KOPT-K1 (cell line): Measurements from ENCODE around the gene GCFC2.
"Not testable (repeated sequence)": the region's sequence is repeated elsewhere in the genome, so short reads cannot be mapped to it uniquely, and the experiment has no call there.

Source experiments
- H3K27ac ChIP-seq: fragments of 200-600 bp; sonication (generic); 2 replicates; pipeline ENCODE4 v1.5.1; 2016; ENCODE audit warnings: antibody characterized with exemption, mild to moderate bottlenecking, low read depth, low read length; ENCODE audit not compliant: poor library complexity, severe bottlenecking
- H3K36me3 ChIP-seq: fragments of 200-600 bp; sonication (generic); 2 replicates; pipeline ENCODE4 v1.5.1; 2017; ENCODE audit warnings: antibody characterized with exemption, mild to moderate bottlenecking, low read length, moderate library complexity; ENCODE audit not compliant: insufficient read depth
- H3K9me3 ChIP-seq: fragments of 200-600 bp; sonication (generic); 2 replicates; pipeline ENCODE4 v1.5.1; 2017; ENCODE audit warnings: antibody characterized with exemption, low read length, mild to moderate bottlenecking; ENCODE audit not compliant: insufficient read depth, poor library complexity, severe bottlenecking

The GCFC2 gene

DNA sequence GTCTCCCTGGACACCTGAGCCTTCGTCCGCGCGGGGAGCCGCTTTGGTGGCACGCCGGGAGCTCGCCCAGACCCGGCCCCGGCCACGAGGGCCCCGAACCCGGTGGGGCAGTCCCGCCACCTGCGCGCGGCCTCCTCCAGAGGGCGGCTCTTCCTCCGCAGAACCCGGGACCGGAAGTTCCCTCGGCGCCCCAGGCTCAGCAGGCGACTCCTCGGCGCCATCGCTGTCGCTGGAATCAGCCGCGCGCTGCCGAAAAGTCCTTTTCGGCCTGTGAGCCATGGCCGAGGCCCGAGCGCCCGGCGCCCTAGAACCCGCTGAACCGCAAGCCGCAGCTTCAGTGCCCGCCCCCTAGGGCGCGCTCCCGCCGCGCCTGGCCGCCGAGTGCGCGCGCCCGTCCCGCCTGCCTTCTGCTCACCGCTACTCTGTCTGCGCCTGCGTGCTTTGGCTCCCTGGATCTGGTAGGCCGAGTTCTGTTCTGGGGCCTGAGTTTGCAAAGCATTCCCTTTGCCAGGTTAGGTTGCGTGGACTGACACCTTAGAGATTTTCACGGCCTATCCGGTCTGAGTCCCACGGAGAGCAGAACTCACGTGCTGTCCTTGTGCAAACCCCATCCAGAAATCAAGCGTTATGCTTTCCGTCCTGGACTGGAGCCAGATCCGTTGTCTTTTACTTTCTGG lies at the start of gene GCFC2:
Gene GCFC2, minus strand, starts transcription at position 339 of the 677 bp plus-strand sequence. Its CDS starts 60 bp downstream, at position 279.
- Histone ChIP-seq H3K36me3 (peaks cover 14% of the 10 kb centered on the region), H3K27ac (peak within 1 kb of the TSS; percentile 90), H3K9me3 (no peaks in the 10 kb centered on the region)

DNA sequence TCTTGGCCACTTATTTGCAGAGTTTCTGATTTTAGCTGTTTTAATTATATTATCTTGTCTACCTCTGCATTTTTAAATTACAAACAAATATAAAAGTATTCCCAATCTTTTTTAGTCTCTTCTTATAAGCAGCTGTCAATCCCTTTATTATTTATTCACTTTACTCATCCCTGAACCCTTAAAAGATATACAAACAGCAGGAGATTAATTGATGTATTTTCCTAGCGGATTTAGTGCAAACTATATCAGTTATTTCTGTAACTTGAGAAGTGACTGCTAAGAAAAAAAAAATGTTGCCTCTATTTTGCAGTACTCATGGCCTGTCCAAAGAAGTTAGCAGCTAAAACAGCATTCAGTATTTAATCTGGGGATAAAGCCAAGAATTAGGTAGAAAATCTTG lies 42.1 kb upstream of the GCFC2 start:
- Histone ChIP-seq H3K27ac (no peak overlapping the region), H3K9me3 (no peaks in the 10 kb centered on the region), H3K36me3 (no peaks in the 10 kb centered on the region)

DNA sequence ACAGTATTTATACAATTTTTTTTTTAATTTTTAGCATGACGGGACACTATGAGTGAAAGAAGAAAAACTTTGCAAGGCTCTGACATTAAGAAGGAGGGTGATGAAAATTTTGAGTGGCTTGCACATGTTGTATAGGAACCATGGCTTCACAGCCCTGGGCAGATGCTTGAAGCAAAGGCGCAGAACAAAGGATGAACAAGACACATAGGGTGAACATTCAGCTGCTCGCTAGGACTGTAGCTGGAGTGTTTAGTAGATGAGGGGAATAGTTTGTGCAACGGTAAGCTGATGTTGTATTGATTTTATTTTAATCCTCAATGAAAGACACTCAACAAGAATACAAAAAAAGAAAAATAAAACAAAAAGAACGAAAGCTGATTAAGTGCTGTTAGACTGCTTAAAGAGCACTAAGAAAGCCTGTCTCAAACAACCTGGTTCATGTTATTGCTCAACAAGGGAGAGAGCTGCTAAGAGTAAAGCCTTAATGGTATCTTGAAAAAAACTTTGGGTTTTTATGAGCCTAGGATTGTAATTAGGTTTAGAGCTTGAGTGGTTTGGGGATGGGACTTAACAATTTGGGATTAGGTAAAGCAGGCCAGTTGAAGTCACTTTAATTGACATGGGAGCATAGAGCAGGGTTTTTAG lies 41.2 kb upstream of the GCFC2 start:
- no peak overlapping the region for H3K27ac ChIP-seq
- H3K36me3 ChIP-seq, result no peaks in the 10 kb centered on the region
- H3K9me3 ChIP-seq, result no peaks in the 10 kb centered on the region

DNA sequence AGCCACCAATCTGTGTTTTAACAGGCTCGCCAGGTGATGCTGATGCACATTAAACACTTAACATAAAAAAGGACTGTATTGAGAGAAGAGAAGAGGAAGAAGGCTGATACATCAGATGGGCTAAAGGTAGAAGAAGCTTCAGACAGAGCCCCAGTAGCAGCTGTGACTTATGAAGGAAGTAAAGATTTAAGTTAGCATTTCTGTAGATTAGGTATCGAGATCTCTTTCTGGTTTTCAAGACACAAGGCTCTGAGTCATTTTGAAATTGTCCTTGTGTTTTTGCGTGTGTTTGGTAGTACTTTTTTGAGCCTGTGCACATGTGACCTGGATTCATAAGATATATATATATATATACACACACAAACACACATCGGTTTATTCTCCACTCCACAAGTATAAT lies 40.6 kb upstream of the GCFC2 start:
- H3K27ac ChIP-seq, result no peak overlapping the region

DNA sequence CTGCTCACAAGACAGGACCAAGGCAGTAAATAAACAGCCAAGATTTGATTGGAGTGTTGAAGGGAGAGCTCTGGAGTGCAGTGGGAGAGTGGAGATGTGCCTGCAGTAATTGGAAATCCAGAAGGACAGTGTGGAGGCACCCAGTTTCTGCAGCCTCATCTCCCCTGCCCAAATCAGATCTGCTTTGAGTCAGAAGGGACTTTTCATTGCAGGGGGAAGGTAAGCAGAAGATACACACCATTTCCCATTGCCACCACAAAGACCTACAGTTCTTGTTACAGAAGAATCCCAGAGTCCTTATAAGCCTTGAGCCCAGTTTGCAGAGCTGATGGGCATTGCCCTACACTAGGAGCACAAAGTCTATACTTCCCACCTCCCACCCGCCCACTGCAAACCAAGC lies 27.2 kb upstream of the GCFC2 start:
- no peaks in the 10 kb centered on the region for H3K36me3 ChIP-seq
- H3K9me3 ChIP-seq, result peaks cover under 1% of the 10 kb centered on the region
- no peak overlapping the region for H3K27ac ChIP-seq

More for the DNA sequence above, 40.6 kb upstream of the GCFC2 start:
- Histone ChIP-seq H3K9me3 (no peaks in the 10 kb centered on the region), H3K36me3 (no peaks in the 10 kb centered on the region)

DNA sequence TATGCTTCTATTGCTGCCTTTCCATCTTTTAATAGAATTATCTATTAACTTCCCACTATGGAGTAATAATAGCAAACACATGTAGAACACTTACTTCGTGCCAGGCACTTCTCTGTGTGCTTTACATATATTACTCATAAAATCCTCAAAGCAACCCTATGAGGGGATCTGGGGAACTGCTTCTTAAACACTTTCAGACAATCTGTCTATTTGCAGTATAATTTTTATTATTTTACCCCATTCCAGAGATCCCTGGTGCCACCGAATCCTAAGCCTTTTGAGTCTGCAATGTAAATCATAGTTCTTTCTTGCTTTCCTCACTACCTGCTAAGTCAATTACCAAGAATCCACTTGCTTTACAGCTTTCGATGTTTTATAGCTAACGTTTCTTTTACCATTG lies 25.6 kb upstream of the GCFC2 start:
- no peaks in the 10 kb centered on the region for H3K36me3 ChIP-seq
- no peak overlapping the region for H3K27ac ChIP-seq
- no peaks in the 10 kb centered on the region for H3K9me3 ChIP-seq

GRCh38 chr2:75729861-75730260 lies 19.1 kb upstream of the GCFC2 start:
- Histone ChIP-seq H3K27ac (no peak overlapping the region), H3K9me3 (no peaks in the 10 kb centered on the region)

DNA sequence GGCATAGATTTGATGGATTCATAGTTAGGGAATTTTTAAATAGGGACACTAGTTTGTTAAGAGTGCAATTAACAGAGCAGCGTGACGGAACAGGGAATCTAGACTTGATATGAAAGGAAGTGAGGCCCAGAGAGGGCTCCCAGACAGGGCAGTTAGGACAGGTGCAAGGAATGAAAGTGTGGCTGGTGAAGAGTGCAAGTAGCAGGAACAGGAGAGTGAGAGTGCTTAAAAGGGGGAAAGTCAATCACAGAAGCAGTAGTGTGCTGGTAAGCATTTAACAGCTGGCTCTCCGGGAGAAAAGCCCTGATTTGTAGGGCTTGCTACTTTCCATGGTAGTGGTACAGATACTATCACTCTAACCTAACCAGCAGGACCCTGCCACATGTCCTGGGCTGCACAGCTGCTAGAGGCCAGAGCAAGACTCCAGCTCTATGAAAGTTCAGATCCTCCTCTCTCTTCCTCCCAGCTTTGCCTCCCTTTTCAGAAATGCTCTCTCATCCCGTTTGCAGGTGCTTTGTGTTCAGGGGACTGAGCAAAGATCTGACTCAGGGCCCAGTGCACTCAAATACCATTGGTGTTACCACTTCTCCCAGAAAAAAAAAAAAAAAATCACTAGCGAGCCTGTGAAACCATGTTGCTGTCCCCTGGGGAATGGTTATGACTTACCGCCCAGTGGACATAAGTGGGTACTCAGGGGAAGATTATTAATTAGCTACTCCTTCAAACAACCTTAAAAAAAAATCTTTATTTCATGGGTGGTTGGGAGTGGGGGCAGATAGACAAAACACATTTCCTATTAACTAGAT lies 18.1 kb upstream of the GCFC2 start:
- no peaks in the 10 kb centered on the region for H3K9me3 ChIP-seq
- H3K36me3 ChIP-seq, result no peaks in the 10 kb centered on the region
- no peak overlapping the region for H3K27ac ChIP-seq

More at GRCh38 chr2:75729861-75730260, 19.1 kb upstream of the GCFC2 start:
- H3K36me3 ChIP-seq, result no peaks in the 10 kb centered on the region

DNA sequence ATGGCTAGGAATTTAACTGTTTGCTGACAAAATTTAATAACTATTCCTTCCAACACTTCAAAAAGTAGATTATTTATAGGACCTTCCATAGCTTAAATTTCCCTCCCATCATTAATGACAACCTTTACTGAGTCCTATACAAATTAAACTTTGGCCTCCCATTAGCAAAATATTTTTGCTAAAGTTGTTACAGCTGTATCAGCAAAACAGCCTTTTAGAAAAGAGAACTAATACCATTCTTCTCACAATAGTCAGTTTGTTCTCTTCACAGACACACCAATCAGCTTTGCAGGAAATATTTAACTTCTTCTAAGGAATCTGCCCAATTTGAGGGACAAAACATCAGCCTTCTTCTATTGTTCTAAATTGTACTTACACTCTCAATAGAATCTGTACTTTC lies 12.0 kb upstream of the GCFC2 start:
- H3K36me3 ChIP-seq, result no peaks in the 10 kb centered on the region
- no peak overlapping the region for H3K27ac ChIP-seq
- H3K9me3 ChIP-seq, result no peaks in the 10 kb centered on the region

GRCh38 chr2:75720525-75720924 lies 9.8 kb upstream of the GCFC2 start:
- Histone ChIP-seq H3K36me3 (no peaks in the 10 kb centered on the region), H3K9me3 (no peaks in the 10 kb centered on the region)

DNA sequence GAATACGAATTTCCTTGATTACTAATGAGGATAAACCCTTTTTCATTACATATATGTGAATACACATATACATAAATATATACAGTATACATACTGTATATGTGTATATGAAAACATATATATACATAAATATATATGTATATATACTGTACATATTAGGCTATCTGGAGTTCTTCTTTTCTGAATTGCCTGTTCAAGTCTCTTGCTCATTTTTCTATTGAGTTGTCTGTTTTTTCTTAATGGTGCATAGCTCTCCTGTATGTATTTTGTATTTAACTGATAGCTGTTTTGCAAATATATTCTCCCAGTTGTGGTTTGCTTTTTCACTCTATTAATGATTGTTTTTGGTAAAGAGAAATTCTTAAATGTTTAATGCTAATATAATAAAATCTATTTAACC lies 8.9 kb upstream of the GCFC2 start:
- Histone ChIP-seq H3K27ac (no peak overlapping the region), H3K9me3 (no peaks in the 10 kb centered on the region), H3K36me3 (no peaks in the 10 kb centered on the region)

More at GRCh38 chr2:75720525-75720924, 9.8 kb upstream of the GCFC2 start:
- H3K27ac ChIP-seq, result no peak overlapping the region

DNA sequence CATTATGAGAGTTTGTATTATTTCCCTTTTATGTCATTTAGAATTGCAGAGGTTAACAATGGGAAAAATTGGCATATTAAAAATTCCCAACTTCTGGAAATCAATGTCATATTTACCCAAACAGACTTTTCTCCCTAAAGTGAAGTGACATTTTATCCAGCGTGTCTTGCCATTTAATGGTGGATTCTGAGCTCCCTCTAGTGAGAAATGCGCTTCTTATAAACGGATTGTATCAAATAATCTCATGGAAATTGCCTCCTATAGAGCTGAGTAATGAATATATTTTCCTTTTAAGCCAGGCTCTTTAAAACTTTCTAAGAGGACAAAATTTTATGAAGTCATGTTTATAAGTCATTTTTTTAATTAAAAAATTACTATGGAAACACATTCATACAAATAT lies 5.7 kb upstream of the GCFC2 start:
- Histone ChIP-seq H3K9me3 (no peaks in the 10 kb centered on the region), H3K27ac (no peak overlapping the region), H3K36me3 (no peaks in the 10 kb centered on the region)

DNA sequence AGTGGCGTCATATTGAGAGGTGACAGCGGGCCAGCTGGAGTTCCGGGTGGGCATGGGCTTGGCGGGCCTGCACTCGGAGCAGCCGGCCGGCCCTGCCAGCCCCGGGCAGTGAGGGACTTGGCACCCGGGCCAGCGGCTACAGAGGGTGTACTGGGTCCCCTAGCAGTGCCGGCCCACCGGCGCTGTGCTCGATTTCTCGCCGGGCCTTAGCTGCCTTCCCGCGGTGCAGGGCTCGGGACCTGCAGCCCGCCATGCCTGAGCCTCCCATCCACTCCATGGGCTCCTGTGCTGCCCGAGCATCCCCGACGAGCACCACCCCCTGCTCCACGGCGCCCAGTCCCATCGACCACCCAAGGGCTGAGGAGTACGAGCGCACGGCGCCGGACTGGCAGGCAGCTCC lies 875 bp upstream of the GCFC2 start:
- peak overlapping the region; percentile 90 for H3K27ac ChIP-seq
- H3K9me3 ChIP-seq, H3K36me3 ChIP-seq: not testable (repeated sequence)

DNA sequence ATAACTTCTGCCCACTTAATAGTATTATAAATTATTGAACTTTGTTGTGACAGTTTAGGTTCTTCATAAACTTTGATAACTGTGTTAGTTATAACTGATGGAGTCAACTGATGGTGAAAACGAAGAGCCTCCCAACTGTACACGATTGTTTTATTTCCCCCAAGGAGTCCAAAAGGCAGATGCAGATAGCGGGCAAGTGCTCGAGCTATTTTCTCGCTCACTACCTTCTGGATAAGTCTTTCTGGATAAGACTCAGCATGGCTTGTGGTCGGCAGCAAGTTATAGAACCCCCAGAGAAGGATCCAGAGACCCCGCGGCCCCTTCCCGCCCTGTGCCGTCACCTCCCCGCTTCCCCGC lies 517 bp downstream of the GCFC2 start:
- Histone ChIP-seq H3K36me3 (peaks cover 17% of the 10 kb centered on the region), H3K9me3 (no peaks in the 10 kb centered on the region), H3K27ac (peak overlapping the region; percentile 90)

- H3K36me3 ChIP-seq, result peaks cover 26% of the 10 kb centered on the region
- no peak overlapping the region for H3K27ac ChIP-seq
Observed at GRCh38 chr2:75709297-75709696, 1.4 kb downstream of the GCFC2 start.

More at GRCh38 chr2:75709297-75709696, 1.4 kb downstream of the GCFC2 start:
- no peaks in the 10 kb centered on the region for H3K9me3 ChIP-seq
